Keratinocyte (primary cell): ENCODE data around the gene FASN. TPM values are rescaled to one million over a fixed set of nuclear protein-coding genes. Genes with fewer than 3 reads are reported as not detected.

Experiments used
- DNase-seq: peaks from one replicate; pipeline ENCODE4 v3.0.0-alpha.2; 2011; ENCODE audit warnings: low read depth, missing footprints, low spot score
- FAIRE-seq: peaks from 2 replicates; lab custom pipeline; 2011; peaks lifted over from hg19 to GRCh38; lab: Jason Lieb, UNC
- H2AFZ ChIP-seq: 2 replicates; pipeline ENCODE4 v1.6.0; 2012; ENCODE audit warnings: low read length, control low read depth, inconsistent platforms; ENCODE audit not compliant: control insufficient read depth
- H3K27ac ChIP-seq: 2 replicates; pipeline ENCODE4 v1.5.1; 2011; ENCODE audit warnings: low read length; ENCODE audit not compliant: control insufficient read depth, insufficient read depth
- H3K27me3 ChIP-seq: 3 replicates; pipeline ENCODE4 v1.6.0; 2011; ENCODE audit warnings: low read length; ENCODE audit not compliant: control insufficient read depth, insufficient read depth; ENCODE audit errors: extremely low read depth
- H3K36me3 ChIP-seq, 2 experiments: 2 replicates in 1 of 2; 3 replicates in 1 of 2; pipeline ENCODE4 v1.5.1; 2011; ENCODE audit warnings: low read length in 2 of 2, mild to moderate bottlenecking in 1 of 2; ENCODE audit not compliant: control insufficient read depth in 2 of 2, insufficient read depth in 2 of 2; ENCODE audit errors: extremely low read depth in 1 of 2
- H3K4me1 ChIP-seq: 3 replicates; pipeline ENCODE4 v1.5.1; 2011; ENCODE audit warnings: low read length; ENCODE audit not compliant: control insufficient read depth, insufficient read depth; ENCODE audit errors: extremely low read depth
- H3K4me2 ChIP-seq: 3 replicates; pipeline ENCODE4 v1.6.0; 2011; ENCODE audit warnings: low read depth, low read length; ENCODE audit not compliant: control insufficient read depth, insufficient read depth; ENCODE audit errors: extremely low read depth
- H3K4me3 ChIP-seq, 3 experiments: fragments of 200-600 bp in 1 of 3; sonication (generic) in 1 of 3; 2 replicates in 2 of 3; 3 replicates in 1 of 3; pipeline ENCODE4 v1.5.1; 2011 to 2016; ENCODE audit warnings: low read length in 3 of 3, mild to moderate bottlenecking in 3 of 3, control low read depth in 2 of 3, inconsistent platforms in 1 of 3, low read depth in 1 of 3, mixed read lengths in 1 of 3, mixed run types in 1 of 3, moderate library complexity in 1 of 3; ENCODE audit not compliant: control insufficient read depth in 2 of 3, insufficient read depth in 2 of 3; ENCODE audit errors: extremely low read depth in 1 of 3
- H3K79me2 ChIP-seq: 2 replicates; pipeline ENCODE4 v1.6.0; 2012; ENCODE audit warnings: low read length; ENCODE audit not compliant: control insufficient read depth, insufficient read depth
- H3K9ac ChIP-seq: 3 replicates; pipeline ENCODE4 v1.6.0; 2011; ENCODE audit warnings: low read length; ENCODE audit not compliant: control insufficient read depth, insufficient read depth; ENCODE audit errors: extremely low read depth
- H3K9me1 ChIP-seq: 3 replicates; pipeline ENCODE4 v1.6.0; 2011; ENCODE audit warnings: low read length; ENCODE audit not compliant: control insufficient read depth, insufficient read depth; ENCODE audit errors: extremely low read depth
- H3K9me3 ChIP-seq: 2 replicates; pipeline ENCODE4 v1.5.1; 2012; ENCODE audit warnings: low read depth, low read length; ENCODE audit not compliant: control insufficient read depth
- H4K20me1 ChIP-seq: 3 replicates; pipeline ENCODE4 v1.6.0; 2011; ENCODE audit warnings: low read length; ENCODE audit not compliant: control insufficient read depth, insufficient read depth; ENCODE audit errors: extremely low read depth
- CTCF ChIP-seq, 3 experiments: IDR thresholded peaks in 1 of 3; conservative IDR thresholded peaks in 1 of 3; optimal IDR thresholded peaks in 1 of 3; 2 replicates in 2 of 3; 3 replicates in 1 of 3; pipeline versions ENCODE3 to v1.5.1; 2011; ENCODE audit warnings: low read length in 3 of 3, mild to moderate bottlenecking in 3 of 3, moderate library complexity in 2 of 3, control low read depth in 1 of 3, inconsistent platforms in 1 of 3; ENCODE audit not compliant: insufficient read depth in 2 of 3; ENCODE audit errors: extremely low read depth in 1 of 3
- EZH2 ChIP-seq: IDR thresholded peaks from one replicate; pipeline ENCODE4 v1.6.1; 2012; ENCODE audit warnings: inconsistent platforms, mild to moderate bottlenecking, low read length, moderate library complexity
- dilution Hi-C: fragments of 300-500 bp; cut with MboI; formaldehyde crosslinking; loops from one replicate; pipeline ENCODE4 v1.7.0; 2020; ENCODE audit warnings: low sequenced_read_pairs; ENCODE audit not compliant: extremely low pct_ligation_motif_present
- polyA plus RNA-seq, 5 experiments: library from polyadenylated mRNA; depleted of rRNA in 3 of 5; stranded (reverse) in 3 of 5; stranded (forward) in 1 of 5; unstranded in 1 of 5; fragments of >200 nt; gene quantifications; 1 replicate in 1 of 5; 2 replicates in 3 of 5; 3 replicates in 1 of 5; pipeline versions ENCODE4 v1.2.1 to v1.2.3, GENCODE V29; 2011 to 2012; ENCODE audit warnings: missing spikeins in 2 of 5, low read depth in 1 of 5, low replicate concordance in 1 of 5

The FASN gene
- polyA plus RNA-seq, 1 donor (not counting 4 experiments of a cell fraction or from before 2014, with no cell fraction given) = 44.7 TPM

- Histone ChIP-seq H3K27me3 (no peaks in the 10 kb centered on the region), H3K36me3 (peaks cover 2 to 6% of the 10 kb centered on the region in 2 experiments), H3K9ac (no peak overlapping the region), H3K27ac (no peak overlapping the region), H3K79me2 (no peaks in the 10 kb centered on the region), H2AFZ (peak overlapping the region; percentile 4), H4K20me1 (no peaks in the 10 kb centered on the region), H3K4me2 (peak overlapping the region; percentile 56), H3K4me3 (peak overlapping the region in 1 of 3 experiments; percentile 8), H3K9me3 (no peaks in the 10 kb centered on the region), H3K4me1 (peaks cover 29% of the 10 kb centered on the region), H3K9me1 (peaks cover 2% of the 10 kb centered on the region)
- TF ChIP-seq EZH2 (no peak), CTCF (optimal IDR thresholded peaks at IDR 0.05 in 1 of 3, IDR thresholded peaks at IDR 0.05 in 1 of 3, conservative IDR thresholded peaks at IDR 0.05 in 1 of 3; ENCODE audit: extremely low read depth in 1 of 3, insufficient read depth in 2 of 3, low read length in 3 of 3) (no peak)
- dilution Hi-C loops = no loop called here
- DNase-seq = no peak
- FAIRE-seq = no peak
These were observed 8.8 kb upstream of the FASN start for GRCh38 chr17:82106688-82107305.

- peak overlapping the region in 1 of 3 experiments; percentile 8 for H3K4me3 ChIP-seq
These were observed 8.0 kb upstream of the FASN start for GRCh38 chr17:82105882-82106687.

More at GRCh38 chr17:82105882-82106687, 8.0 kb upstream of the FASN start:
- peaks cover 29% of the 10 kb centered on the region for H3K4me1 ChIP-seq
- dilution Hi-C loops = no loop called here
- peak overlapping the region; percentile 56 for H3K4me2 ChIP-seq
- H3K27me3 ChIP-seq = no peaks in the 10 kb centered on the region
- peak overlapping the region; percentile 45 for H2AFZ ChIP-seq
- no peak for DNase-seq
- peak overlapping the region; percentile 2 for H3K27ac ChIP-seq
- H3K9me1 ChIP-seq = peaks cover 2% of the 10 kb centered on the region
- H3K9me3 ChIP-seq = no peaks in the 10 kb centered on the region
- FAIRE-seq = peak; percentile 74
- peaks cover 2 to 6% of the 10 kb centered on the region in 2 experiments for H3K36me3 ChIP-seq
- peak overlapping the region; percentile 15 for H3K9ac ChIP-seq
- no peaks in the 10 kb centered on the region for H4K20me1 ChIP-seq
- TF ChIP-seq CTCF (optimal IDR thresholded peaks at IDR 0.05 in 1 of 3, IDR thresholded peaks at IDR 0.05 in 1 of 3, conservative IDR thresholded peaks at IDR 0.05 in 1 of 3; ENCODE audit: extremely low read depth in 1 of 3, insufficient read depth in 2 of 3, low read length in 3 of 3) = peak; percentile 26 to 36 (median 29)
- no peak for TF ChIP-seq EZH2
- H3K79me2 ChIP-seq = no peaks in the 10 kb centered on the region
